ENCODE results near the gene CROCC2. TPM values are rescaled to one million over a fixed set of nuclear protein-coding genes. Genes with fewer than 3 reads are reported as not detected.
A peak's percentile ranks its signal among the peaks of the same experiment; 100 is the strongest.

The CROCC2 gene
- total and polyA plus RNA-seq, 2 donors (not counting 1 experiment from before 2014, with no cell fraction given), result not detected

DNA sequence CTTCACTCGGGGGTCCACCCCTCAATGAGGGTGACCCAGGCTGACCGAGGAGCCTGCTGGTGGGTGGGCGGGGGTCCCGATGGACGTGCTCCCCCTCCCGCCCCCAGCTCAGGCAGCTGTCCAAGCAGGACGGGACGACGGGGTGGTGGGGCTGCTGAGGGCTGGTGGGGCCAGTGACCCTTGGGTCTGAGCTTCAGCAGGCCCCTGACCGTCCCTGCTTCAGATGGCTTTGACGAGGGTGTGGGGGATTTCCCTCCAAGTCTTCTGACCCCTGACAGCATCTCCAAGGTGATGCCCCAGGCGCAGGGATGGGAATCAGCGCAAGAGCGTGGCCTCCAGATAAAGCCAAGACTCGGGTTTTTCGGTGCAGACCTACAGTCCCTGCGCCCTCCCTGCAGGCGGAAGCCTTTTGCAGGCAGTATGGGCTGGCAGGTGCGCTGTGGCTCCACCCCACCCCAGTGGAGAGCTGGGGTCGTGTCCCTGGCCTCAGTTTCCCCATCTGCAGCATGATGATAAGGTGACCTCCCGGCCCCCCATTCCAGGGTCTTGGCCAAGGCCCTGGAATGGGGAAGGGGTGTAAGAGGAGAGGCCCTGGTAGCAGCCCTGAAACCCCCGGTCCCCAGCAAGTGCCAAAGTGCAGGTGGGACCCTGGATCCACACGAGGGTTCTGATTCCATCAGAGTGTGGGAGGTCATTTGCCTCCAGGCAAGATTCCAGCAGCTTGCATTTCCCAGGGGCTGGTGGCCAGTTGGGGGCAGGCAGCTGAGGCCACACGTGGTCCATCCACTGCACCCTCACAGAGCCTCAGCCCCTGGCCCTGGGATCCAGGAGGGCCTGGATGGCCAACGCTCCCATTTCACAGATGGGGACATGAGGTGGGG is 8.7 kb downstream of the CROCC2 start:
- Histone ChIP-seq H3K4me3 (ENCODE audit: control extremely low read depth in 1 of 5, extremely low read depth in 1 of 5, insufficient read depth in 1 of 5, low read depth in 2 of 5, low read length in 4 of 5) (no peak overlapping the region), H3K4me2 (replicated peaks; ENCODE audit: low read depth, low read length, poor library complexity, severe bottlenecking) (no peak overlapping the region), H4K20me1 (ENCODE audit: control insufficient read depth, insufficient read depth, low read length, poor library complexity, severe bottlenecking) (no peaks in the 10 kb centered on the region), H2AFZ (ENCODE audit: insufficient read depth, low read depth, low read length, poor library complexity, severe bottlenecking) (no peak overlapping the region), H3K36me3 (replicated peaks in 1 of 2; ENCODE audit: control extremely low read depth in 1 of 2, control insufficient read depth in 1 of 2, extremely low read depth in 1 of 2, insufficient read depth in 2 of 2, low read length in 1 of 2) (no peaks in the 10 kb centered on the region), H3K79me2 (ENCODE audit: control insufficient read depth, insufficient read depth, low read length) (no peaks in the 10 kb centered on the region), H3K9me3 (ENCODE audit: control extremely low read depth in 1 of 3, control insufficient read depth in 2 of 3, insufficient read depth in 1 of 3, low read length in 2 of 3) (peaks cover 0 to 7% (median 0%) of the 10 kb centered on the region in 3 donors), H3K4me1 (ENCODE audit: control insufficient read depth in 2 of 2, insufficient read depth in 2 of 2, low read length in 2 of 2) (peaks cover 8 to 15% of the 10 kb centered on the region in 2 donors), H3K27me3 (replicated peaks in 1 of 4; ENCODE audit: control extremely low read depth in 1 of 4, control insufficient read depth in 3 of 4, insufficient read depth in 4 of 4, low read length in 3 of 4) (peaks cover 0 to 31% (median 9%) of the 10 kb centered on the region in 4 experiments), H3K27ac (ENCODE audit: low read length in 2 of 2) (no peak overlapping the region), H3K9ac (ENCODE audit: low read length) (no peak overlapping the region)
- peak; percentile 9 for ATAC-seq (ENCODE audit: low read depth)
- no peak overlapping the region for H3K4me3 Mint-ChIP-seq
- ChIA-PET CTCF (interaction anchor here (0.7 to 2.7 kb wide), 9 partner anchors 17 to 683 kb away, joined by 3 to 15 read pairs (median 3); partner anchors contain the start of gene PPP1R7), POLR2A (no interaction called here)
- intact Hi-C loops (cut with micrococcal nuclease), result loop anchor here (1.0 kb wide), 1 partner anchor 235 kb away; the partner anchor contains the start of gene PPP1R7
- DNase-seq, result no peak
- TF ChIP-seq, protein P1, sequence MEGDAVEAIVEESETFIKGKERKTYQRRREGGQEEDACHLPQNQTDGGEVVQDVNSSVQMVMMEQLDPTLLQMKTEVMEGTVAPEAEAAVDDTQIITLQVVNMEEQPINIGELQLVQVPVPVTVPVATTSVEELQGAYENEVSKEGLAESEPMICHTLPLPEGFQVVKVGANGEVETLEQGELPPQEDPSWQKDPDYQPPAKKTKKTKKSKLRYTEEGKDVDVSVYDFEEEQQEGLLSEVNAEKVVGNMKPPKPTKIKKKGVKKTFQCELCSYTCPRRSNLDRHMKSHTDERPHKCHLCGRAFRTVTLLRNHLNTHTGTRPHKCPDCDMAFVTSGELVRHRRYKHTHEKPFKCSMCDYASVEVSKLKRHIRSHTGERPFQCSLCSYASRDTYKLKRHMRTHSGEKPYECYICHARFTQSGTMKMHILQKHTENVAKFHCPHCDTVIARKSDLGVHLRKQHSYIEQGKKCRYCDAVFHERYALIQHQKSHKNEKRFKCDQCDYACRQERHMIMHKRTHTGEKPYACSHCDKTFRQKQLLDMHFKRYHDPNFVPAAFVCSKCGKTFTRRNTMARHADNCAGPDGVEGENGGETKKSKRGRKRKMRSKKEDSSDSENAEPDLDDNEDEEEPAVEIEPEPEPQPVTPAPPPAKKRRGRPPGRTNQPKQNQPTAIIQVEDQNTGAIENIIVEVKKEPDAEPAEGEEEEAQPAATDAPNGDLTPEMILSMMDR (IDR thresholded peaks at IDR 0.05), result peak; percentile 52
- no peak for TF ChIP-seq EZH2 (IDR thresholded peaks at IDR 0.05; ENCODE audit: borderline replicate concordance, insufficient read depth, low read depth, low read length, poor library complexity, severe bottlenecking)
- peaks cover 10% of the 10 kb centered on the region for H3K4me1 Mint-ChIP-seq
- peaks cover 30% of the 10 kb centered on the region for H3K27me3 Mint-ChIP-seq
- no peaks in the 10 kb centered on the region for H3K9me3 Mint-ChIP-seq (ENCODE audit: insufficient read depth)
- H3K27ac Mint-ChIP-seq, result no peak overlapping the region
- 65% methylated on average over 23 of the region's 25 CpGs for WGBS (ENCODE audit: insufficient coverage)

Data from B cell (primary cell).